SU-DHL-6 (cell line): Measurements from ENCODE around the gene RIBC2.

ENCODE experiments used
- EZH2phosphoT487 ChIP-seq: fragments of 200-600 bp; sonication (generic), shearing (Covaris generic); conservative IDR thresholded peaks from 2 replicates; pipeline ENCODE4 v1.6.1; 2018; ENCODE audit warnings: mild to moderate bottlenecking, antibody characterized with exemption, low read length, moderate library complexity, mixed read lengths
- TF ChIP-seq, protein P1 (sequence below): fragments of 200-600 bp; sonication (generic); IDR thresholded peaks from one replicate; pipeline ENCODE4 v1.5.1; 2017; ENCODE audit warnings: antibody characterized with exemption, mild to moderate bottlenecking, low read length, moderate library complexity; ENCODE audit not compliant: insufficient read depth, poor library complexity, severe bottlenecking

DNA sequence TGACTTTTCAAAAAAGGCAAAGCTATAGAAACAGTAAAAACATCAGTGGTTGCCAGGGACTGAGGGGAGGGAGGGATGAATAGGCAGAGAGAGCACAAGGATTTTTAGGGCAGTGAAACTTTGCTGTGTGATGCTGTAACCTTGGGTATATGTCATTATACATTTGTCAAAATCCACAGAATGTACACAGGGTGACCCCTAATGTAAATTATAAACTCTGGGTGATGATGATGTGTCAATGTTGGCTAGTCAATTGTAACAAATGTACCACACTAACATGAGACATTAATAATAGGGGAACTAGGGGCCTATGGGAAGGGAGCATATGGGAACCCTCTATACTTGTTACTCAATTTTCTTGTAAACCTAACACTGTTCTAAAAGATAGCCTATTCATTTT is 24.8 kb downstream of the RIBC2 start:
- TF ChIP-seq, protein P1, sequence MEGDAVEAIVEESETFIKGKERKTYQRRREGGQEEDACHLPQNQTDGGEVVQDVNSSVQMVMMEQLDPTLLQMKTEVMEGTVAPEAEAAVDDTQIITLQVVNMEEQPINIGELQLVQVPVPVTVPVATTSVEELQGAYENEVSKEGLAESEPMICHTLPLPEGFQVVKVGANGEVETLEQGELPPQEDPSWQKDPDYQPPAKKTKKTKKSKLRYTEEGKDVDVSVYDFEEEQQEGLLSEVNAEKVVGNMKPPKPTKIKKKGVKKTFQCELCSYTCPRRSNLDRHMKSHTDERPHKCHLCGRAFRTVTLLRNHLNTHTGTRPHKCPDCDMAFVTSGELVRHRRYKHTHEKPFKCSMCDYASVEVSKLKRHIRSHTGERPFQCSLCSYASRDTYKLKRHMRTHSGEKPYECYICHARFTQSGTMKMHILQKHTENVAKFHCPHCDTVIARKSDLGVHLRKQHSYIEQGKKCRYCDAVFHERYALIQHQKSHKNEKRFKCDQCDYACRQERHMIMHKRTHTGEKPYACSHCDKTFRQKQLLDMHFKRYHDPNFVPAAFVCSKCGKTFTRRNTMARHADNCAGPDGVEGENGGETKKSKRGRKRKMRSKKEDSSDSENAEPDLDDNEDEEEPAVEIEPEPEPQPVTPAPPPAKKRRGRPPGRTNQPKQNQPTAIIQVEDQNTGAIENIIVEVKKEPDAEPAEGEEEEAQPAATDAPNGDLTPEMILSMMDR: no peak
- TF ChIP-seq EZH2phosphoT487: no peak
